ENCODE measurements around the gene PRM3.
A peak's percentile ranks its signal among the peaks of the same experiment; 100 is the strongest.
"Not testable (repeated sequence)": the region's sequence is repeated elsewhere in the genome, so short reads cannot be mapped to it uniquely, and the experiment has no call there.

Gene PRM3

GRCh38 chr16:11303405-11304138, 30.1 kb upstream of the PRM3 start:
- DNase-seq, result peak; percentile 35

- no peak for DNase-seq
These were observed 29.5 kb upstream of the PRM3 start for GRCh38 chr16:11302977-11303376.

DNA sequence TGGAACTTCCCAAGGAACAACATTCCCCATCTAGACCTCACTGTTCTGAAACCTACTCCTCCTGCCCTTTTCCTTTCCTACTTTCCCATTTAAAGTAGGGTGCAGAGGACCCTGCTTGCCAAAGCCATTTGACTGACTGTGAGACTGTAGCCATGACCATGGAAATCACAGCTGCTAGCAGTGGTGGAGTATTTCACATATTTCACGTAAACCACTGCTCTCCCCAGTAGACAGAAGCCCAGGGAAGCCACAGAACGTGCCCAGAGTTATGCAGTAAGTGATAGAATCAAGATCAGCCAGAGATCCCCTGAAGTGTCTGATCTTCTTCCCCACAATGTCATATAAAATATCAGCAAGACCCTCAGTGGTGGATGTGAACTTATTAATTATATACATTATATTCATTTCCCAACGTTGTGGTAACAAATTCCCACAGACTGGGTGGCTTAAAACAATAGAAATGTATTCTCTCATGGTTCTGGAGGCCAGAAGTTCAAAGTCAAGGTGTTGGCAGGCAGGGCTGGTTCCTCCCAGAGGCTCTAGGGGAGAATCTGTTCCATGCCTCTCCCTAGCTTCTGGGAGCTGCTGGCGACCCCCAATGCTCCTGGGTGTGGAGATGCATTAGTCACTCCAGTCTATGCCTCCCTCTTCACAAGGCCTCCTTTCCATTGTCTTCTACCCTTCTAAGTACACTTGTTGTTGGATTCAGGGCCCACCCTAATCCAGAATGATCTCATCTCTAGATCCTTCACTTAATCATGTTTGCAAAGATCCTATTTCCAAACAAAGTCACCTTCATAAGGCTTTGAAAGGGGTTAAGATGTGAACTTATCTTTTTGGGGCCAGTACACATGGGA, 28.4 kb upstream of the PRM3 start:
- DNase-seq, result no peak

DNA sequence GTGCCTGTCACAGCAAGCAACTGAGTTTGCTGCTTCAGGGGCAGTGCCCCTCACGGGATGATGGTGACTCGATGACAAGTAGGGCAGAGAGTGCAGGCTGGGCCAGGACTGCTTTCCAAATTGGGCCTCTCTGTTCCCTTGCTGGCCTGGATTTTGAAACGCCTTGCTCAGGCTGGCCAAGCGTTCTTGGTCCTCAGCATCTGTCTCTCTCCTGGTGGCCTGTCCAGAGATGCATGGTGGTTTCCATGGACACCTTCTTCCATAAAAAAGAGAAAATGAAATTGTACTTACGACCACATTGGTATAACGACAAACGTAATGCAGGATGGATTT, 27.1 kb upstream of the PRM3 start:
- DNase-seq, result no peak

- DNase-seq, result no peak
These were observed 26.6 kb upstream of the PRM3 start for GRCh38 chr16:11299865-11300559.

- not testable (repeated sequence) for DNase-seq
These were observed 25.6 kb upstream of the PRM3 start for GRCh38 chr16:11298950-11299547.

DNA sequence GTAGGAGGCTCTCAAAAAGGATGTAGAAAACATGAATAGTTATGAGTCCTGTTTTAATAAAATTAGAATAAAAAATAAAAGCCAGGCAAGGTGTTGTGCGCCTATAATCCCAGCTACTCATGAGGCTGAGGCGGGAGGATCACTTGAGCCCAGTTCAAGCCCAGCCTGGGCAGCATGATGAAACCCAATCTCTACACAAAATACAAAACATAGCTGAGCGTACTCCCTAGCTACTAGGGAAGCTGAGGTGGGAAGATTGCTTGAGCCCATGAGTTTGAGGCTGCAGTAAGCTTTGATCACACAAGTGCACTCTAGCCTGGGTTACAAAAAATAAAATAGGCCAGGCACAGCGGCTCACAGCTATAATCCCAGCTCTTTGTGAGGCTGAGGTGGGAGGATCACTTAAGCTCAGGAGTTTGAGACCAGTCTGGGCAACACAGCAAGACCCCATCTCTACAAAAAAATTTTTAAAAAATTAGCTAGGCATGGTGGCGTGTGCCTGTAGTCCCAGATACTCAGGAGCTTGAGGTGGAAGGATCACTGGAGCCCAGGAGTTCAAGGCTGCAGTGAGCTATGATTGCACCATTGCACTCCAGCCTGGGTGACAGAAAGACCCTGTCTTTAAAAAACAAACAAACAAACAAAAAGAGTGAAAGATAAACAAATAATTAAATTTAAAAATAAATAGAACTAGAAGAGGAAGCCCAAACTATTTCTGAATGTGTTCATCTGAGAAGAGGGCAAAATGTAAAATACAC, 24.9 kb upstream of the PRM3 start:
- DNase-seq, result no peak

DNA sequence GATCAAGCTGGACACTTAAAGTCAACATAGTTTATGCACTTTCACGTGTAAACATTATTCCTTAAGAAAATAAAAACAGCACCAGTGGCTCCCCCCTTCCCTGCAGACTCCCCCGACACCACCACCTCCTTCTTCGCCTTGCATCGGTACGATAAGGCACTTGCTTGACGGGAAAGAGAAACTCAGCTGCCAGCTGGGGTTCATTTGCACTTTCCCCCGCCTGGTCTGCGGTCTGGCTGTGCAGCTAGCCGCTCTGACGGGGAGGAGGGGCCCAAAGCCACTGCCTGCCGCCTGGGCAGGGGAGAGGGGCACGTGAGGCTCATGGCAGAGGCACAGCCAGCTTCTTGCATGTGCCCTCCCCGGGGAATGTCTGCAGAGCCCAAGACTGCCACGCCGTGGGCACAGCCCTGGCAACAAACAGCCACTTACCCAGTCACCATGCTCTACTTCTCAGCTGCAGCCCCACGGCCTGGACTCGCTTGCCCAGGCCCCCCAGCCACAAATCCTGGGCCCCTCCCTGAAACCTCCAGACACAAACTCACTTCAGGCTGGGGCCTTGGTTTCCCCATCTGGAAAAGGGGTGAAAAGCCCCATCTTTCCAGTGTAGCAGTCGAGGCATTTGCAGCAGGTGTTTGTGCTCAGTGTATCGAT, 24.2 kb upstream of the PRM3 start:
- DNase-seq, result peak; percentile 92

- DNase-seq, result peak; percentile 19
These were observed 23.5 kb upstream of the PRM3 start for GRCh38 chr16:11296706-11297491.

- DNase-seq, result no peak
These were observed 22.9 kb upstream of the PRM3 start for GRCh38 chr16:11296351-11296705.

DNA sequence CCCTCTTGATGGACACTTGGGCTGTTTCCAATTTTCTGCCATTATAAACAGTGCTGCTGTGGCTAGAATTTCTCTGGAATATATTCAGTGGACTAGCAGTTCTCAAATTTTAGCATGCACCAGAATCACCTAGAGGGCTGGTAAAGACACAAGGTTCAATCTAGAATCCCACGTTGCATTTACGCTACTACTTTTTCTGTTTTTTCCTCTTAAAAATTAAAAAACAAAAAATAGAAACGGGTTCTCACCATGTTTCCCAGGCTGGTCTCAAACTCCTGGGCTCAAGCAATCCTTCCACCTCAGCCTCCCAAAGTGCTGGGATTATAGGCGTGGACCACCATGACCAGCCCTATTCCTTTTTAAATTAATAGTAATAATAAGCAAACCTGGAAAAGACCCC, 22.2 kb upstream of the PRM3 start:
- no peak for DNase-seq

DNA sequence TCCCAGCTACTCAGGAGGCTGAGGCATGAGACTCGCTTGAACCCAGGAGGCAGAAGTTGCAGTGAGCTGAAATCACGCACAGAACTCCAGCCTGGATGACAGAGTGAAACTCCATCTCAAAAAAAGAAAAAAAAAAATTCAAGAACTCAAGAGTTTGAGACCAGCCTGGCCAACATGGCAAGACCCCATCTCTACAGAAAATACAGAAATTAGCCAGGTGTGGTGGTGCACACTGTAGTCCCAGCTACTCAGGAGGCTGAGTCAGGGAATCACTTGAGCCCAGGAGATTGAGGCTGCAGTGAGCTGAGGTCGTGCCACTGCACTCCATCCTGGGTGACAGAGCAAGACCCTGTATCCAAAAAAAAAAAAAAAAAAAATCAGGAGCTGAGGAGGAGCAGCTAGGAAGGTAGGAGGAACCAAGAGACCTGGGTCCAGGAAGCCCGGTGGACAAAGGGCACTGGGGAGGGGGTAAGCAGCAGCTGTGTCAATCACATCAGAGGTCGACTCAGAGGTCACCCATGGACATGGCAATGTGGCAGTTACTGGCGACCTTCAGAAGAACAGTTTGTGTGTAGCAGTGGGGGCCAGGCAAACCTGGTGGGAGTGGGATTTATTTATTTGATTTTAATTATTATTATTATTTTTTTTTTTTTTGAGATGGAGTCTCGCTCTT, 18.8 kb upstream of the PRM3 start:
- DNase-seq, result no peak

GRCh38 chr16:11291091-11291703, 17.8 kb upstream of the PRM3 start:
- no peak for DNase-seq

DNA sequence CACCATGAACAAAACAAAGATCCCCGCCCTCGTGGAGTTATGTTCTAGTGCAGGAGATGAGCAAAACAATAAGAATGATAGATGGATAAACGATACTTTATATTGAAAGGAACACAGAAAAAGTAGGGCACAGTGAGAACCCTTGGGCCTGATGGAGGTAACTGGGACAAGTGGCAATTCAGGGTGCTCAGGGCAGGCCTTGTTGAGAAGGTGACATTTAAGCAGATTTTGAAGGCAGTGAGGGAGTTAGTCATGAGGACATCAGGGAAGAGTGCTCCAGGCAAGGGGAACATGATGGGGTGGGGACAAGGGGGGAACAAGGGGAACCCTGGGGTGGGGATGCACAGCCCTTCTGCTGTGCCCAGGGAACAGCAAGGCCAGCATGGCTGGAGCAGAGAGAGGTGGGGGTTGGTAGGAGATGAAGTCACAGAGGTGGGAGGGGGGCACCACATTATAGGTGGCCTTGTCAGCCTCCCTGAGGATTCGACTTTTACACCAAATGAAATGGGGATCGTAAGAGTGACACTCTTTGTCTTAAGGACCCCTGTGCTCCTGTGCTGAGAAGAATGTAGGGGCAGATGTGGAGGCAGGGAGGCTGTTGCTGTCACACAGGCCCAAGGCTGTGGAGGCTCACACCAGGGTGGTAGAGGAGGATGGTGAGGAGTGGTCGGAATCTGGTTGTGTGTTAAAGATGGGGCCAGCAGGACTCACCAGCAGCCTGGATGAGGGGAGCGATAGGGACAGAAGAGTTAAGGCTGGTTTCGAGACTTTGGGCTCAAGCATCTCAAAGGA, 16.9 kb upstream of the PRM3 start:
- DNase-seq, result no peak

DNA sequence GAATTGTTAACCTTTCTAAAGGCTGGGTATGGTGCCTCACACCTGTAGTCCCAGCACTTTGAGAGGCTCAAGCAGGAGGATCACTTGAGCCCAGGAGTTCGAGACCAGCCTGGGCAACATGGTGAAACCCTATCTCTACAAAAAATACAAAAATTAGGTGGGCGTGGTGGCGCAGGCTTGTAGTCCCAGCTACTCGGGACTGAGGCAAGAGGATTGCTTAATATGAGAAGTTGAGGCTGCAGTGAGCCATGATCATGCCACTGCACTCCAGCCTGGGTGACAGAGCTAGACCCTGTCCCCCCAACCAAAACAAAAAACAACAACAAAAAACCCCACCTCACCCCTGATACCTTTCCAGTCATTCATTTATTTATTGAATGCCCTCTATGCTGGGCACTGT, 16.3 kb upstream of the PRM3 start:
- not testable (repeated sequence) for DNase-seq

DNA sequence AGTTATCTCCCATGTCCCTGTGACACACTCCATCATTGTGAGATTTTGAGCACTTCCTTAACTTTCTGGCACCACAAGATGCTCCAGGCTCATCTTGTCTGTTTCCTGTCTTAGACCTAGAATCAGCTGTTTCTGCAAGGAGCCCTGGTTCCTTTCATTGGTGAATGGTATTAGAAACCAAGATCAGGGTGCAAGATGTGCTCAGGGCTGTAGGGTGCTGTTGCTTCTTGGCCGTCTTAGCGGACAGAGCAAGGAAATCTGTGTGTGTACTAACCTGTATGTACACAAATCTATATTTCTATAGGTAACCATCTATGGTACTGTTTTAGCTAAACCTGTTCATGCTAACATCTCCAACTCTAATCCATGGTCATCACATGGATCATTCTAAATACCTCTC, 15.8 kb upstream of the PRM3 start:
- DNase-seq, result no peak

DNA sequence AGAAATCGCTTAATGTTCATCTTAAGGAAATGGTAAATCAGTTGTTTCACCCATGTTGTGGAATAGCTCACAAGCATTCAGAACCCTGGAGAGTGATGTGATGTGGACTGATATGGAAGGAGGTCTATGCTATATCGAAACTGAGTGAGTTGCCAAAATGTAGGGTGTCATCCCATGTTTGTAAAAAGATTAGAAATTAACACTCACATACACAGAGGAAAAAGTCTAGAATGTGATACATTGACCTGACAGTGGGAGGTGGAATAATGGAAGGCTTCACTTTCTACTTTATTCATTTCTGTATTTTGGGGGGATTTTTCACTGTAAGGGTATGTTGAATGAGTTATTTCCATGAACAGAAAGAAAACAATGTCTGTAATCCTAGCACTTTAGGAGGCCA, 12.4 kb upstream of the PRM3 start:
- DNase-seq, result no peak

- DNase-seq, result no peak
These were observed 10.4 kb upstream of the PRM3 start for GRCh38 chr16:11283820-11284248.

Measured in hematopoietic multipotent progenitor cell treated with erythropoietin and hydrocortisone succinate and interleukin-3 and kit ligand, for 8 days (in vitro differentiated cells).